Natural killer cell (primary cell): ENCODE data around the gene ZBED4. TPM values are rescaled to one million over a fixed set of nuclear protein-coding genes. Genes with fewer than 3 reads are reported as not detected.
A peak's percentile ranks its signal among the peaks of the same experiment; 100 is the strongest.

Source experiments
- ATAC-seq, 3 donors: fragments of 150-1000 bp in 2 of 3; fragments of 200-7000 bp in 1 of 3; cut with Tn5 transposase; 1 replicate in 1 of 3; 2 replicates in 2 of 3; pipeline ENCODE4 v1.10.0; 2021; ENCODE audit warnings: mild to moderate bottlenecking in 2 of 3, moderate library complexity in 2 of 3
- DNase-seq, 2 donors: peaks; one replicate each; pipeline versions ENCODE4 v3.0.0 to v3.0.0-alpha.2; 2013 to 2021; ENCODE audit warnings: mixed read lengths in 1 of 2
- H3K27ac ChIP-seq: one replicate; pipeline ENCODE4 v1.5.1; 2013; ENCODE audit warnings: mild to moderate bottlenecking, low read length
- H3K27me3 ChIP-seq: one replicate; pipeline ENCODE4 v1.6.1; 2013; ENCODE audit warnings: low read length; ENCODE audit not compliant: control insufficient read depth, insufficient read depth
- H3K36me3 ChIP-seq: one replicate; pipeline ENCODE4 v1.6.1; 2013; ENCODE audit warnings: low read length; ENCODE audit not compliant: control insufficient read depth, insufficient read depth
- H3K4me1 ChIP-seq: one replicate; pipeline ENCODE4 v1.6.1; 2013; ENCODE audit warnings: low read length; ENCODE audit not compliant: control insufficient read depth, insufficient read depth
- H3K4me3 ChIP-seq: one replicate; pipeline ENCODE4 v1.5.1; 2013; ENCODE audit warnings: low read length
- H3K9me3 ChIP-seq: one replicate; pipeline ENCODE4 v1.6.1; 2013; ENCODE audit warnings: low read length; ENCODE audit not compliant: control insufficient read depth, insufficient read depth
- H3K27ac Mint-ChIP-seq, 2 donors: one replicate each; pipeline ENCODE4 v1.8.0; 2022; ENCODE audit warnings: mild to moderate bottlenecking in 2 of 2, mixed read lengths in 2 of 2, moderate library complexity in 1 of 2
- H3K27me3 Mint-ChIP-seq, 2 donors: one replicate each; pipeline ENCODE4 v1.8.0; 2022; ENCODE audit warnings: low read depth in 2 of 2, mixed read lengths in 2 of 2
- H3K36me3 Mint-ChIP-seq: one replicate; pipeline ENCODE4 v1.8.0; 2022; ENCODE audit warnings: mixed read lengths
- H3K4me1 Mint-ChIP-seq, 2 donors: one replicate each; pipeline ENCODE4 v1.8.0; 2022; ENCODE audit warnings: mixed read lengths in 2 of 2
- H3K4me3 Mint-ChIP-seq: one replicate; pipeline ENCODE4 v1.8.0; 2022; ENCODE audit warnings: mild to moderate bottlenecking, moderate library complexity, mixed read lengths
- H3K9me3 Mint-ChIP-seq, 2 donors: one replicate each; pipeline ENCODE4 v1.8.0; 2022; ENCODE audit warnings: mixed read lengths in 2 of 2
- CTCF ChIP-seq: fragments of 200-600 bp; IDR thresholded peaks from one replicate; pipeline ENCODE4 v1.8.0; 2022; ENCODE audit warnings: antibody characterized with exemption
- WGBS: methylation state at CpG from one replicate; pipeline ENCODE4 v1.1.7; 2013; ENCODE audit warnings: missing lambda C conversion rate; ENCODE audit not compliant: insufficient coverage; 5-methylcytosine and 5-hydroxymethylcytosine counted together
- intact Hi-C: fragments of 100-400 bp; cut with micrococcal nuclease; formaldehyde crosslinking; loops from one replicate; pipeline ENCODE4 v1.14.2; 2022
- total RNA-seq, 4 donors: library from RNA; stranded (reverse); fragments of 120-200 nt in 1 of 4; gene quantifications; one replicate each; pipeline versions ENCODE4 v1.2.3 to v1.2.4, GENCODE V29; 2013 to 2022

Gene ZBED4
- total RNA-seq, 3 donors from 2014 or later (not counting 1 experiment from before 2014, with no cell fraction given), result 21.1 to 24.5 (median 22.7) TPM

GRCh38 chr22:49845666-49846459 is 7.8 kb upstream of the ZBED4 start:
- H3K27ac Mint-ChIP-seq, result no peak overlapping the region
- Histone ChIP-seq H3K36me3 (no peaks in the 10 kb centered on the region), H3K4me1 (peaks cover 22% of the 10 kb centered on the region), H3K27ac (no peak overlapping the region), H3K9me3 (no peaks in the 10 kb centered on the region), H3K27me3 (peaks cover 17% of the 10 kb centered on the region), H3K4me3 (no peak overlapping the region)
- WGBS, result 88% methylated on average over 19 of the region's 19 CpGs
- TF ChIP-seq CTCF, result no peak
- peaks cover 7 to 27% of the 10 kb centered on the region in 2 donors for H3K27me3 Mint-ChIP-seq
- H3K9me3 Mint-ChIP-seq, result no peaks in the 10 kb centered on the region
- no peak for DNase-seq
- intact Hi-C loops, result no loop called here
- no peaks in the 10 kb centered on the region for H3K36me3 Mint-ChIP-seq
- ATAC-seq, result no peak
- peaks cover 0 to 13% of the 10 kb centered on the region in 2 donors for H3K4me1 Mint-ChIP-seq
- no peak overlapping the region for H3K4me3 Mint-ChIP-seq

- no peaks in the 10 kb centered on the region for H3K36me3 Mint-ChIP-seq
- no peak for DNase-seq
- 30% methylated on average over 64 of the region's 64 CpGs for WGBS
- intact Hi-C loops, result no loop called here
- peaks cover 31% of the 10 kb centered on the region for H3K4me1 ChIP-seq
- no peak overlapping the region for H3K27ac ChIP-seq
- no peak for ATAC-seq
- H3K9me3 Mint-ChIP-seq, result no peaks in the 10 kb centered on the region
- no peaks in the 10 kb centered on the region for H3K9me3 ChIP-seq
- peaks cover 20% of the 10 kb centered on the region for H3K27me3 ChIP-seq
- no peaks in the 10 kb centered on the region for H3K36me3 ChIP-seq
- H3K27ac Mint-ChIP-seq, result no peak overlapping the region
- no peak overlapping the region for H3K4me3 ChIP-seq
- peaks cover 6 to 23% of the 10 kb centered on the region in 2 donors for H3K4me1 Mint-ChIP-seq
- no peak overlapping the region for H3K4me3 Mint-ChIP-seq
- TF ChIP-seq CTCF, result no peak
- peaks cover 18 to 34% of the 10 kb centered on the region in 2 donors for H3K27me3 Mint-ChIP-seq
Measured at GRCh38 chr22:49847751-49848689, 5.6 kb upstream of the ZBED4 start.

GRCh38 chr22:49848690-49849160 is 4.9 kb upstream of the ZBED4 start:
- no peak overlapping the region for H3K27ac Mint-ChIP-seq
- Histone ChIP-seq H3K27me3 (peaks cover 20% of the 10 kb centered on the region), H3K4me1 (peaks cover 32% of the 10 kb centered on the region), H3K36me3 (no peaks in the 10 kb centered on the region), H3K4me3 (no peak overlapping the region), H3K27ac (no peak overlapping the region), H3K9me3 (no peaks in the 10 kb centered on the region)
- peaks cover 18 to 34% of the 10 kb centered on the region in 2 donors for H3K27me3 Mint-ChIP-seq
- WGBS, result under 1% methylated on average over 51 of the region's 51 CpGs
- H3K9me3 Mint-ChIP-seq, result no peaks in the 10 kb centered on the region
- DNase-seq (peak in 1 of 2 donors; percentile 44), ATAC-seq (no peak)
- peak overlapping the region; percentile 28 for H3K4me3 Mint-ChIP-seq
- no peaks in the 10 kb centered on the region for H3K36me3 Mint-ChIP-seq
- peaks cover 6 to 23% of the 10 kb centered on the region in 2 donors for H3K4me1 Mint-ChIP-seq
- TF ChIP-seq CTCF, result no peak
- intact Hi-C loops, result loop anchor here (1.0 kb wide), 1 partner anchor 9 kb away; no protein-coding TSS in a partner anchor
